ENCODE measurements around the gene BARX2.

DNA sequence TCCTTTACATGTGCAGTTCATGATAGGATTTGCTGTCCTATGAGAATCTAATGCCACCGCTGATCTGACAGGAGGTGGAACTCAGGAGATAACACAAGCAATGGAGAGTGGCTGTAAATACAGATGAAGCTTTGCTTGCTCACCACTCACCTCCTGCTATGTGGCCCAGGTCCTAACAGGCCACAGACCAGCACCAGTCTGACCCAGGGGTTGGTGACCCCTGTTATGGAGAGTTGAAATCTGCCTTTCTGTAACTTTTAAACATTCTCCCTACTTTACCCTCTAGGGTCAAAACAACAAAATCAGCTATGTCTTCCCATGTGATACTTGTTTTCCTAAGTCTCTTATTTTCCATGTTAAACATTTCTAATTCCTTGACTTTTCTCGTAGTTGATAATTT, 48.7 kb upstream of the BARX2 start:
- TF ChIP-seq POLR2A (IDR thresholded peaks at IDR 0.05): no peak
- TF ChIP-seq, protein P1, sequence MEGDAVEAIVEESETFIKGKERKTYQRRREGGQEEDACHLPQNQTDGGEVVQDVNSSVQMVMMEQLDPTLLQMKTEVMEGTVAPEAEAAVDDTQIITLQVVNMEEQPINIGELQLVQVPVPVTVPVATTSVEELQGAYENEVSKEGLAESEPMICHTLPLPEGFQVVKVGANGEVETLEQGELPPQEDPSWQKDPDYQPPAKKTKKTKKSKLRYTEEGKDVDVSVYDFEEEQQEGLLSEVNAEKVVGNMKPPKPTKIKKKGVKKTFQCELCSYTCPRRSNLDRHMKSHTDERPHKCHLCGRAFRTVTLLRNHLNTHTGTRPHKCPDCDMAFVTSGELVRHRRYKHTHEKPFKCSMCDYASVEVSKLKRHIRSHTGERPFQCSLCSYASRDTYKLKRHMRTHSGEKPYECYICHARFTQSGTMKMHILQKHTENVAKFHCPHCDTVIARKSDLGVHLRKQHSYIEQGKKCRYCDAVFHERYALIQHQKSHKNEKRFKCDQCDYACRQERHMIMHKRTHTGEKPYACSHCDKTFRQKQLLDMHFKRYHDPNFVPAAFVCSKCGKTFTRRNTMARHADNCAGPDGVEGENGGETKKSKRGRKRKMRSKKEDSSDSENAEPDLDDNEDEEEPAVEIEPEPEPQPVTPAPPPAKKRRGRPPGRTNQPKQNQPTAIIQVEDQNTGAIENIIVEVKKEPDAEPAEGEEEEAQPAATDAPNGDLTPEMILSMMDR (IDR thresholded peaks at IDR 0.05): no peak
